GM12875 (cell line): ENCODE results near the gene AMH.

ENCODE experiments used
- H3K4me3 ChIP-seq: one replicate; pipeline ENCODE4 v1.5.1; 2011; ENCODE audit warnings: low read depth, low read length, control low read depth
- CTCF ChIP-seq: IDR thresholded peaks from 2 replicates; pipeline ENCODE4 v1.5.1; 2011; ENCODE audit warnings: low read depth, mild to moderate bottlenecking, control low read depth, inconsistent platforms, low read length, moderate library complexity, borderline replicate concordance; ENCODE audit not compliant: insufficient read depth

The AMH gene

DNA sequence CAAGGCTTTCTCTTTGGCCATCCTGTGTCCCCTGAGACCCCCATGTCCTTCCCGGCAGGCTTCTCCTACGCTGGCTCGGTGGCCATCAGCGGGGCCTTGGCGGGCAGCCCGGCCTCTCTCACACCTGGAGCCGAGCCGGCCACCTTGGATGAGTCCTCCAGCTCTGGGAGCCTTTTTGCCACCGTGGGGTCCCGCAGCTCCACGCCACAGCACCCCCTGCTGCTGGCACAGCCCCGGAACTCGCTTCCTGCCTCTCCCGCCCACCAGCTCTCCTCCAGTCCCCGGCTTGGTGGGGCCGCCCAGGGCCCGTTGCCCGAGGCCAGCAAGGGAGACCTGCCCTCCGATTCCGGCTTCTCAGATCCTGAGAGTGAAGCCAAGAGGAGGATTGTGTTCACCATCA, 27.2 kb upstream of the AMH start:
- TF ChIP-seq CTCF, result no peak
- H3K4me3 ChIP-seq, result no peak overlapping the region

GRCh38 chr19:2223391-2223790, 25.7 kb upstream of the AMH start:
- no peak for TF ChIP-seq CTCF
- H3K4me3 ChIP-seq, result no peak overlapping the region

DNA sequence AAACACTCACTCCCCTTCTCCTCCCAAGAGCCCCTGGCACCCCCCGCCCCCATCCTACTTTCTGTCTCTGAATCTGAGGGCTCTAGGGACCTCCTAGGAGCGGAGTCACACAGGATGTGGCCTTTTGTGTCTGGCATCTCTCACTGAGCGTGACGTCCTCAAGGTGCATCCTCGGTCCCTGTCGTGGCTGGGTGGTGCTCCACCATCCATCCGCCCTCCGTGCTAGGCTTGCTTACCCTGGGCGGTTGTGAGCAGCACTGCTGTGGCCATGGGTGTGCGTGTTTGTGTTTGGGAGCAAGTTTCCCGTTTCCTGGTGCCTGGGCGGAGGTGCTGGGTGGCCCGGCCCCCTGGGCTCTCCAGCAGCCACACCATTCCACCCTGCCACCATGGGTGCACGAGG, 25.2 kb upstream of the AMH start:
- H3K4me3 ChIP-seq, result no peak overlapping the region
- TF ChIP-seq CTCF, result no peak

- H3K4me3 ChIP-seq, result no peak overlapping the region
- no peak for TF ChIP-seq CTCF
These were observed 24.3 kb upstream of the AMH start for GRCh38 chr19:2224754-2225349.

DNA sequence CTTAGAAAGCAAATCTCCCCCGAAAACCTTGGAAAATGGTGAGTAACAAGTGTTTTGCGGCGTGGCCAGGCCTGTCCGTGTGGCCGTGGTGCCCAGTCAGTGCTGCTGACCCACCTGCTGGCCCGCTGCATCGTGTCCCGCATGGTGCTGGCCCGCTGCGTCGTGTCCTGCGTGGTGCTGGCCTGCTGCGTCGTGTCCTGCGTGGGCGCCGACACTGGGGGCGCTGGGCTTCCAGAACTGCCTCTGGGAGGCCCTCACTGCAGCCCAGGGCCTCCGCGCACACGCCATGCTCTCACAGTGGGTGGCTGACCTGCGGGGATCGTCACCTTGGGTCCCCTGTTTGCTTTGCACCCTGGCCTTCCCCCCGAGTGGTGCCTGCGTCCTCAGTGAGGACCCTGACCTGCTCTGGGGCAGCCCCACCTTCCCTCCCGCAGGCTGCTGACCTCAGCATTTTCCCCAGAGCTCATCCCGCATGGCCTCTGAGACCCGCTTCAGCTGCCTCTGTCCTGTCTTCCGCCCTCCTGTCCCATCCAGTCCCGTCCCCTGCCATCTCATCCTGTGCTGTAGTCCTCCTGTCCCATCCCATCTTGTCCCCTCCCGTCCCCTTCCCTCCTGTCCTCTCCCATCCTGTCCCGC, 23.6 kb upstream of the AMH start:
- no peak overlapping the region for H3K4me3 ChIP-seq
- TF ChIP-seq CTCF, result no peak

GRCh38 chr19:2226051-2226839, 22.9 kb upstream of the AMH start:
- no peak for TF ChIP-seq CTCF

More at GRCh38 chr19:2226051-2226839, 22.9 kb upstream of the AMH start:
- H3K4me3 ChIP-seq, result no peak overlapping the region
